Measurements from ENCODE around the gene LRRTM2. TPM values are rescaled to one million over a fixed set of nuclear protein-coding genes. Genes with fewer than 3 reads are reported as not detected.

Gene LRRTM2
- total and polyA plus RNA-seq, 2 of the 4 experiments (the other 2 are of a cell fraction): 0.53 to 2.0 TPM

- H3K4me1 ChIP-seq (ENCODE audit: control insufficient read depth, insufficient read depth, low read length): no peaks in the 10 kb centered on the region; the same call in 1 of the 2 replicates
- no peak overlapping the region for H2AFZ ChIP-seq (replicated peaks; ENCODE audit: low read length, poor library complexity)
- no peak overlapping the region for H2BK120ac ChIP-seq (ENCODE audit: low read depth, low read length)
- WGBS, 2 experiments (ENCODE audit: extremely low coverage in 2 of 2, insufficient read length in 1 of 2): no CpG with 5 or more reads among the region's 2 CpGs
- H4K91ac ChIP-seq (ENCODE audit: insufficient read depth, low read depth, low read length): no peak overlapping the region
- H2BK20ac ChIP-seq (ENCODE audit: low read depth, low read length): no peak overlapping the region
- BruUV-seq (replicated peaks): no TSS peak
- H3K14ac ChIP-seq (replicated peaks; ENCODE audit: low read depth, low read length): no peak overlapping the region
- H3K4ac ChIP-seq (ENCODE audit: low read depth, low read length): no peak overlapping the region
- H3K27me3 ChIP-seq (ENCODE audit: control insufficient read depth, insufficient read depth, low read length): no peaks in the 10 kb centered on the region
- H3K27ac ChIP-seq (ENCODE audit: insufficient read depth, low read length): no peak overlapping the region
- H3K9ac ChIP-seq (ENCODE audit: low read depth, low read length): no peak overlapping the region
- CTCF ChIA-PET: interaction anchor here (0.6 kb wide), 1 partner anchor 15 kb away, joined by 3 read pairs; no protein-coding TSS in a partner anchor
- peaks cover 22 to 69% of the 10 kb centered on the region in 2 experiments for H3K79me1 ChIP-seq (ENCODE audit: low read depth in 1 of 2, low read length in 2 of 2)
- H3K9me3 ChIP-seq (ENCODE audit: control insufficient read depth, insufficient read depth, low read length): no peaks in the 10 kb centered on the region
- no peak overlapping the region for H2BK15ac ChIP-seq (ENCODE audit: low read depth, low read length)
- no peak for ATAC-seq (ENCODE audit: low read depth)
- peaks cover 43% of the 10 kb centered on the region for H3K36me3 ChIP-seq (ENCODE audit: control insufficient read depth, insufficient read depth, low read length)
- no peak overlapping the region for H2BK5ac ChIP-seq (ENCODE audit: low read depth, low read length, poor library complexity, severe bottlenecking)
- no peak for TF ChIP-seq FOS (IDR thresholded peaks at IDR 0.05; ENCODE audit: low read depth, low read length)
- no peak for TF ChIP-seq SMC3 (IDR thresholded peaks at IDR 0.05; ENCODE audit: low read depth, low read length)
- TF ChIP-seq POLR2A (IDR thresholded peaks at IDR 0.05; ENCODE audit: low read depth, low read length): no peak
- no peak for TF ChIP-seq CEBPB (IDR thresholded peaks at IDR 0.05; ENCODE audit: low read depth, low read length)
- no peak for TF ChIP-seq CTCF (conservative IDR thresholded peaks at IDR 0.05; ENCODE audit: low read depth, low read length)
- TF ChIP-seq CHD1 (IDR thresholded peaks at IDR 0.05; ENCODE audit: low read depth, low read length): no peak
- no peak for TF ChIP-seq BHLHE40 (IDR thresholded peaks at IDR 0.05; ENCODE audit: low read depth, low read length)
- no peak for TF ChIP-seq MAZ (IDR thresholded peaks at IDR 0.05; ENCODE audit: borderline replicate concordance, low read depth, low read length)
- TF ChIP-seq RFX5 (IDR thresholded peaks at IDR 0.05; ENCODE audit: low read depth, low read length): no peak
- no peak for TF ChIP-seq NFE2L2 (IDR thresholded peaks at IDR 0.05; ENCODE audit: low read depth, low read length)
- TF ChIP-seq ELK1 (IDR thresholded peaks at IDR 0.05; ENCODE audit: borderline replicate concordance, low read depth, low read length): no peak
- TF ChIP-seq RAD21 (IDR thresholded peaks at IDR 0.05; ENCODE audit: low read length): no peak
- H2AK5ac ChIP-seq (ENCODE audit: low read depth, low read length): no peak overlapping the region
- in situ Hi-C loops (cut with MboI; ENCODE audit: low sequenced_read_pairs): no loop called here
- no peak overlapping the region for H4K5ac ChIP-seq (ENCODE audit: low read depth, low read length)
- dilution Hi-C loops (cut with HindIII; ENCODE audit: low sequenced_read_pairs, unreplicated experiment): no loop called here
- intact Hi-C loops (cut with micrococcal nuclease): loop anchor here (5.0 kb wide), 1 partner anchor 340 kb away; no protein-coding TSS in a partner anchor
- H3K56ac ChIP-seq (ENCODE audit: extremely low read depth, insufficient read depth, low read length): no peak overlapping the region
- H2AK9ac ChIP-seq (replicated peaks; ENCODE audit: low read depth, low read length, poor library complexity): no peak overlapping the region
- peaks cover 13% of the 10 kb centered on the region; the same call in 1 of the 2 replicates for H4K20me1 ChIP-seq (ENCODE audit: insufficient read depth, low read length)
- no peak overlapping the region for H3K23ac ChIP-seq (ENCODE audit: low read depth, low read length)
- no peak overlapping the region for H3K4me2 ChIP-seq (ENCODE audit: low read depth, low read length)
- POLR2A ChIA-PET (ENCODE audit: unreplicated experiment): no interaction called here
- no peak overlapping the region for H3K4me3 ChIP-seq (ENCODE audit: insufficient read depth, low read depth, low read length)
- no peak overlapping the region for H3K18ac ChIP-seq (ENCODE audit: low read depth, low read length)
- no peak overlapping the region for H4K8ac ChIP-seq (ENCODE audit: low read depth in 2 of 2, low read length in 2 of 2)
- H3K9me1 ChIP-seq (ENCODE audit: insufficient read depth, low read length): peaks cover 18% of the 10 kb centered on the region
- DNase-seq: no peak
Measured at GRCh38 chr5:138922494-138922893, 47.4 kb upstream of the LRRTM2 start.
